ENCODE data around the gene PTPRE.

The PTPRE gene

DNA sequence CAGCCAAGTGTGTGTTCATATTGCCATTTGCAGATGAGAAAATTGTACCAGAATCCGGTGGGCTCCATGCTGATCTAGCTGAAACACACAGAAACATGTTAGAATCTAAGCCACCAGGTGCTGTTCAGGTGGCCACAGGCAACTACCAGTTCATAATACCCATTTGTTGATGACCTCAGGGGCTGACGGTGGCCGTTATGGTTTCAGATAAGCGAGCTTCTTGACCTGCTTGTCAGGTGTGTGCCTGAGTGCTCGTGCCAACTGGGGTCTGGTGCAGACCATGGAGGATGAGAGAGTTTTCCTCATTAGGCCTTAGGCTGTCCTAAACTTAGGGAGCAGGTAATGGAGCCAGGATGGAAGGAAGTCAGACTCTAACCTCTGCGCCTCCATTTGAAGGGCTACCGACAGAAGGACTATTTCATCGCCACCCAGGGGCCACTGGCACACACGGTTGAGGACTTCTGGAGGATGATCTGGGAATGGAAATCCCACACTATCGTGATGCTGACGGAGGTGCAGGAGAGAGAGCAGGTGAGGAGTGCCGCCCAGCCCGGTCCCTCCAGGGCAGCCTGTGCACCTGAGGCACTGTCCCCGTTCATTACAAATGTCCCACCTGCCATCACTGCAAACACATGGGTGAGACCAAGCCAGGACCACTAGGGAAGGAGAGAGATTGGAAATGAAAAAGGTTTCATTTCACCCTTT, 166.2 kb downstream of the PTPRE start:
- TF ChIP-seq POLR2AphosphoS5 (IDR thresholded peaks at IDR 0.05; ENCODE audit: low read depth, low read length) (no peak), FOXP2 (optimal IDR thresholded peaks at IDR 0.05; ENCODE audit: borderline replicate concordance, extremely low read depth, extremely low read length, insufficient read depth) (no peak), SIN3A (IDR thresholded peaks at IDR 0.05; ENCODE audit: borderline replicate concordance, insufficient read depth, low read length) (no peak), TAF1 (IDR thresholded peaks at IDR 0.05; ENCODE audit: borderline replicate concordance, insufficient read depth, low read length) (no peak)

DNA sequence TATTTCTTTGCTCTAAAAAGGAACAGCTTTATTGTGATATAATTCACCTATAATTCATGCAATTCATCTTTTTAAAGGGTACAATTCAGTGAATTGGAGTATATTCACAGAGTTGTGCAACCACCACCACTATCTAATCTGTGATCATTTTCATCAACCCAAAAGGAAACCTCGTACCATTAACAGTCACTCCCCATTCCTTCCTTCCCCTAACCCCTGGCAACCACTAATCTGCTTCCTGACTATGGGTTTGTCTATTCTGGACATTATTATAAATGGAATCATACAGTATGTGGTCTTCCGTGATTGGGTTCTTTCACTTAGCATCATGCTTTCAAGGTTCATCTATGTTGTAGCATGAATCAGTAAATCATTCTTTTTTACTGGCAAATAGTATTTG, 167.0 kb downstream of the PTPRE start:
- no peak for TF ChIP-seq FOXP2 (optimal IDR thresholded peaks at IDR 0.05; ENCODE audit: borderline replicate concordance, extremely low read depth, extremely low read length, insufficient read depth)
- TF ChIP-seq TAF1 (IDR thresholded peaks at IDR 0.05; ENCODE audit: borderline replicate concordance, insufficient read depth, low read length), result no peak
- TF ChIP-seq POLR2AphosphoS5 (IDR thresholded peaks at IDR 0.05; ENCODE audit: low read depth, low read length), result no peak
- no peak for TF ChIP-seq SIN3A (IDR thresholded peaks at IDR 0.05; ENCODE audit: borderline replicate concordance, insufficient read depth, low read length)
- TF ChIP-seq, protein P1, sequence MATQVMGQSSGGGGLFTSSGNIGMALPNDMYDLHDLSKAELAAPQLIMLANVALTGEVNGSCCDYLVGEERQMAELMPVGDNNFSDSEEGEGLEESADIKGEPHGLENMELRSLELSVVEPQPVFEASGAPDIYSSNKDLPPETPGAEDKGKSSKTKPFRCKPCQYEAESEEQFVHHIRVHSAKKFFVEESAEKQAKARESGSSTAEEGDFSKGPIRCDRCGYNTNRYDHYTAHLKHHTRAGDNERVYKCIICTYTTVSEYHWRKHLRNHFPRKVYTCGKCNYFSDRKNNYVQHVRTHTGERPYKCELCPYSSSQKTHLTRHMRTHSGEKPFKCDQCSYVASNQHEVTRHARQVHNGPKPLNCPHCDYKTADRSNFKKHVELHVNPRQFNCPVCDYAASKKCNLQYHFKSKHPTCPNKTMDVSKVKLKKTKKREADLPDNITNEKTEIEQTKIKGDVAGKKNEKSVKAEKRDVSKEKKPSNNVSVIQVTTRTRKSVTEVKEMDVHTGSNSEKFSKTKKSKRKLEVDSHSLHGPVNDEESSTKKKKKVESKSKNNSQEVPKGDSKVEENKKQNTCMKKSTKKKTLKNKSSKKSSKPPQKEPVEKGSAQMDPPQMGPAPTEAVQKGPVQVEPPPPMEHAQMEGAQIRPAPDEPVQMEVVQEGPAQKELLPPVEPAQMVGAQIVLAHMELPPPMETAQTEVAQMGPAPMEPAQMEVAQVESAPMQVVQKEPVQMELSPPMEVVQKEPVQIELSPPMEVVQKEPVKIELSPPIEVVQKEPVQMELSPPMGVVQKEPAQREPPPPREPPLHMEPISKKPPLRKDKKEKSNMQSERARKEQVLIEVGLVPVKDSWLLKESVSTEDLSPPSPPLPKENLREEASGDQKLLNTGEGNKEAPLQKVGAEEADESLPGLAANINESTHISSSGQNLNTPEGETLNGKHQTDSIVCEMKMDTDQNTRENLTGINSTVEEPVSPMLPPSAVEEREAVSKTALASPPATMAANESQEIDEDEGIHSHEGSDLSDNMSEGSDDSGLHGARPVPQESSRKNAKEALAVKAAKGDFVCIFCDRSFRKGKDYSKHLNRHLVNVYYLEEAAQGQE (IDR thresholded peaks at IDR 0.05; ENCODE audit: insufficient read depth in 1 of 2, low read depth in 2 of 2, low read length in 2 of 2), result no peak

DNA sequence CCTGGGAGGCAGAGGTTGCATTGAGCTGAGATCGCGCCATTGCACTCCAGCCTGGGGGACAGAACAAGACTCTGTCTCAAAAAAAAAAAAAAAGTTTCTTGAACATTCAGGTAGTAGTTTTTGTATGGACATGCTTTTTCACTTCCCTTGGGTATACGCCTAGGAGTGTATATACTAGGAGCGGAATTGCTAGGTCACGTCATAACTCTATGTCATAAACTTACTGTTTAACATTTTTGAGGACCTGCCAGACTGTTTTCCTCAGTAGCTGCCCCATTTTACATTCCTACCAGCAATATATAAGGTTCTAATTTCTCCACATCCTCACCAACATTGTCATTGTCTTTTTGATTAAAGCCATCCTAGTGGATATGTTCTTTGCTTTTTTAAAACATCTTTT, 167.7 kb downstream of the PTPRE start:
- TF ChIP-seq FOXP2 (optimal IDR thresholded peaks at IDR 0.05; ENCODE audit: borderline replicate concordance, extremely low read depth, extremely low read length, insufficient read depth), result no peak
- TF ChIP-seq, protein P1 (IDR thresholded peaks at IDR 0.05; ENCODE audit: insufficient read depth in 1 of 2, low read depth in 2 of 2, low read length in 2 of 2), result no peak
- no peak for TF ChIP-seq TAF1 (IDR thresholded peaks at IDR 0.05; ENCODE audit: borderline replicate concordance, insufficient read depth, low read length)
- TF ChIP-seq SIN3A (IDR thresholded peaks at IDR 0.05; ENCODE audit: borderline replicate concordance, insufficient read depth, low read length), result no peak
- no peak for TF ChIP-seq POLR2AphosphoS5 (IDR thresholded peaks at IDR 0.05; ENCODE audit: low read depth, low read length)

DNA sequence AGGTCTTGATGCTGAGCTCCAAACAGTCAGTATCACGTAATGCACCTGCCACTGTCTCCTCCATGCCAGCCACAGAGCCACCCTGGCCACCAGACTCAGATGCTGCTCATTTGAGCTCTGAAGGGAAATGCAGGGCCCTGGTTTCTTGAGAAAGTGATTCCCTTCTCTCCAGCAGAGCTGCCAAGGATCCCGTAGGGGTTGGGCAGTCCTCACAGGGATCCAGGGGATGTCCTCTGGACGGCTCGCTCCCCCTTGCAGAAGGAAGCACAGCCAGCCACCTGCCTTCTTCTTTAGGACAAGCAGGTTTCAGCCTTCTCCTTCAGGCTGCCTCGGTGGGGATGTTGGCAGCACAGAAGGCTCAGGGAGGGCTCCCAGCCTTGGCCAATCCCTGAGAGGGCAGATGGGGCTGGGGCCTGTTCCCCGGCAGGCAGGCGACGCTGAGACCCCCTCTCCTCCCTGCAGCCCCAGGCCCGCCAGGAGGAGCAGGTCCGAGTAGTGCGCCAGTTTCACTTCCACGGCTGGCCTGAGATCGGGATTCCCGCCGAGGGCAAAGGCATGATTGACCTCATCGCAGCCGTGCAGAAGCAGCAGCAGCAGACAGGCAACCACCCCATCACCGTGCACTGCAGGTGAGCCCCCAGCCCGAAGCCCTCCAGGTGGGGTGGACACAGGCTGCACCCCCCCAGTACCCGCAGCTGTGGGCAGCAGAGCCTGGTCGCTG, 170.4 kb downstream of the PTPRE start:
- TF ChIP-seq FOXP2 (optimal IDR thresholded peaks at IDR 0.05; ENCODE audit: borderline replicate concordance, extremely low read depth, extremely low read length, insufficient read depth) (no peak), POLR2AphosphoS5 (IDR thresholded peaks at IDR 0.05; ENCODE audit: low read depth, low read length) (no peak), SIN3A (IDR thresholded peaks at IDR 0.05; ENCODE audit: borderline replicate concordance, insufficient read depth, low read length) (no peak), TAF1 (IDR thresholded peaks at IDR 0.05; ENCODE audit: borderline replicate concordance, insufficient read depth, low read length) (no peak)
- TF ChIP-seq, protein P1 (IDR thresholded peaks at IDR 0.05; ENCODE audit: insufficient read depth in 1 of 2, low read depth in 2 of 2, low read length in 2 of 2), result no peak

DNA sequence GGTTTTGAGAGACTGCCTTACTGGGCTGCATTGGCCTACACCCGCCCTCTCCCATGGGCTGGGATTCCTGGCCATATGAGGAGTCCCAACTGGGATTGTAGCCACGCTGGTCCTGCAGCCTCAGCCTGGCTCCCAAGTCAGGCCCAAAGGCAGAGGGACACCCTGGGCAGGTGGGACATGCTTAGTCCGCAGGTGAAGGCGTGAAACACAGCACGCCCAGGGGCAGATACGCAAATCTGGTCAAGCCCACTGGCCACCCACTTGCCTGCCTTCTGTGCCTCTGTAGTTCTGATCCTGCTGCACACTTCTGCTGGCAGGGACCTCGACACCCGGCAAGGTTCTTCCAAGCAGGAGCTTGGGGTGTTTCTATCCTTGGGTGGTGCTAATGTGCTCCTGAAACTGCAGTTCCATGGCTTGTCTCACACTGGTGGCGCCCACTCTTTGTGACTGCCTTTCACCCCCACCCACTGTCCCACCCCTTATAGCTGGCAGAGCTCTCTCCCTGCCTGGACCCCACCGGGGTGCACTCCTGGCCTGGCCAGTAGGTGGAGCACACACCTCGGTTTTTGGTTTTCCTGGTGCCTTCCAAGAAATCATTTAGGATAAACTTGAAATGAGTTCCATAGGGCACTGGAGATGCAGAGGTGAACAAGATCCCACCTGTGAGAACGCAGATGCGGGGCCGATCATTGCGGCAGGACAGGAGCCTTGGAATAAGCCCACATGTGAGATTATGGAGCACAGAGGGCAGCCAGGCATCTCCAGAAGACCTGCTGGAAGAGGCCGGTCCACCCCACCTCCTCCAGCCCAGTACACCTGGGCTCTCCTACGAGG, 171.4 kb downstream of the PTPRE start:
- no peak for TF ChIP-seq TAF1 (IDR thresholded peaks at IDR 0.05; ENCODE audit: borderline replicate concordance, insufficient read depth, low read length)

Data from PFSK-1 (cell line).